ENCODE measurements around the gene CHCHD3.

- no peak for TF ChIP-seq CTCF (IDR thresholded peaks at IDR 0.05)
- TF ChIP-seq POLR2AphosphoS5 (IDR thresholded peaks at IDR 0.05; ENCODE audit: insufficient read depth in 1 of 2, low read depth in 1 of 2): no peak
Measured at GRCh38 chr7:133003052-133003910, 78.6 kb downstream of the CHCHD3 start.

Data from vagina (tissue), 2 donors.